ENCODE measurements around the gene CORO2A. TPM values are rescaled to one million over a fixed set of nuclear protein-coding genes. Genes with fewer than 3 reads are reported as not detected.
"Not testable (repeated sequence)": the region's sequence is repeated elsewhere in the genome, so short reads cannot be mapped to it uniquely, and the experiment has no call there.

Gene CORO2A
- total RNA-seq, 1 experiment from 2014 or later = 32.5 TPM

- Mint-ChIP-seq H3K36me3 (peaks cover 60% of the 10 kb centered on the region), H3K9me3 (no peaks in the 10 kb centered on the region), H3K4me1 (peaks cover 6% of the 10 kb centered on the region), H3K4me3 (no peak overlapping the region), H3K27ac (no peak overlapping the region), H3K27me3 (ENCODE audit: low read depth) (no peaks in the 10 kb centered on the region)
- DNase-seq (ENCODE audit: low spot score) (no peak), ATAC-seq (no peak)
- CTCF ChIA-PET = no interaction called here
- POLR2A ChIA-PET = no interaction called here
- TF ChIP-seq FOXP4 (CRISPR knock-in tag; IDR thresholded peaks at IDR 0.05) (no peak), PREB (CRISPR knock-in tag; IDR thresholded peaks at IDR 0.05; ENCODE audit: borderline replicate concordance) (no peak)
Observed at GRCh38 chr9:98128316-98128715, 64.1 kb downstream of the CORO2A start.

DNA sequence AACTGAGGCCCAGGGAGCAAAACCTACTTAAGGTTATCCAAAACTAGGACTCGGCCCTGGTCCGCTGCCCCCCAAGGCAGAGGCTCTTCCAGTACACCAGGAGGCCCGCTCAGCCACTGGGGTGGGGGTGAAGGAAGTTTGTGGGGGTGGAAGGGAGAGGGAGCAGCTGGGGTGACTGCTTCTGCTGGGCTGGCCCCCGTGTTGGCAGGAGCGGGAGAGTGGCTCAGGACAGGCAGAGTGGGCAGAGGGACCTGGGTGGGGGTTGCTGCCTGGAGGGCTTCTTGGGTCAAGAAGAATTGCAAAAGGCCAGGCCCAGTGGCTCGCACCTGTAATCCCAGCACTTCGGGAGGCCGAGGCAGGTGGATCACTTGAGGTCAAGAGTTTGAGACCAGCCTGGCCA is 65.2 kb downstream of the CORO2A start:
- CTCF ChIA-PET = interaction anchor here (0.6 kb wide), 1 partner anchor 237 kb away, joined by 4 read pairs; no protein-coding TSS in a partner anchor

DNA sequence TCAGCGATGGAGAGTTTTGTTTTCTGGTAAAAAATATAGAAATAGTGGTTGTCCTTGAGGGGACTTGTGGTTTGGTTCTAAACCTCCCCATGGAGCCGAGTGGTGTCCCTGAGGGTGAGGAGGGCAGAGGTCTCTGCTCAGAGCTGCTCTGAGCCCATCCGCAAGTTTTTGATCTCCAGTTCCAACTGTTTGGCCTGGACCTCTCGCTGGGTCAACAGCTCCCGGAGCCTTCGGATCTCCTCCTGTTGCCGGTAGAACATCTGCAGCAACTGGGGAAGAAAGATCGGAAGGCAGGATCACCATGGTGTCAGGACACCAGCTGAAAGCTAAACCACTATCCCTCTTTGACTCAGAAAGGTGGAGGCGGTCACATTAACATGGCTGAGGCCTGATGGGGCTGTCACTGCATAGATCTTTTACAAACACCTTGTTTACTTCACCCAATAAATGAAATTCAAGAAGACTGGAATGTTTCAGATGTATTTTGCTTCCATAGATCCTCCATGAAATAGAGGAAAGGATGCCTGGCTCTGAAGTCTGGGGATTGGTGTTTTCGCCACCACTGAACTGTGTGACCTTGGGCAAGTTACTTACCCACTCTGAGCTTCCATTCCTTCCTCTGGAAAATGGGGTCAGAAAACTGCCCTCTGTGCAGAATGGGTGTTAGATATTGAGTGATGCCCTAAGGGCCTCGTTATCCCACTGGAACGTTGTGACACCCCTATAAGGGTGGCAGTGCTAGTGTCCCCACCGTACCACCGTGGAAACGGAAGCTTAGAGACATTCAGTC is 67.6 kb downstream of the CORO2A start:
- Mint-ChIP-seq H3K4me1 (peaks cover 10% of the 10 kb centered on the region), H3K36me3 (peaks cover 33% of the 10 kb centered on the region), H3K9me3 (no peaks in the 10 kb centered on the region), H3K27me3 (ENCODE audit: low read depth) (peaks cover 6% of the 10 kb centered on the region; the same call in 1 of the 2 replicates), H3K27ac (no peak overlapping the region), H3K4me3 (no peak overlapping the region)
- DNase-seq (ENCODE audit: low spot score) (no peak), ATAC-seq (no peak)
- ChIA-PET CTCF (no interaction called here), POLR2A (no interaction called here)
- TF ChIP-seq TEAD4 (CRISPR knock-in tag; IDR thresholded peaks at IDR 0.05) (no peak), KAT7 (CRISPR knock-in tag; IDR thresholded peaks at IDR 0.05; ENCODE audit: borderline replicate concordance) (no peak)
- TF ChIP-seq, protein P1, sequence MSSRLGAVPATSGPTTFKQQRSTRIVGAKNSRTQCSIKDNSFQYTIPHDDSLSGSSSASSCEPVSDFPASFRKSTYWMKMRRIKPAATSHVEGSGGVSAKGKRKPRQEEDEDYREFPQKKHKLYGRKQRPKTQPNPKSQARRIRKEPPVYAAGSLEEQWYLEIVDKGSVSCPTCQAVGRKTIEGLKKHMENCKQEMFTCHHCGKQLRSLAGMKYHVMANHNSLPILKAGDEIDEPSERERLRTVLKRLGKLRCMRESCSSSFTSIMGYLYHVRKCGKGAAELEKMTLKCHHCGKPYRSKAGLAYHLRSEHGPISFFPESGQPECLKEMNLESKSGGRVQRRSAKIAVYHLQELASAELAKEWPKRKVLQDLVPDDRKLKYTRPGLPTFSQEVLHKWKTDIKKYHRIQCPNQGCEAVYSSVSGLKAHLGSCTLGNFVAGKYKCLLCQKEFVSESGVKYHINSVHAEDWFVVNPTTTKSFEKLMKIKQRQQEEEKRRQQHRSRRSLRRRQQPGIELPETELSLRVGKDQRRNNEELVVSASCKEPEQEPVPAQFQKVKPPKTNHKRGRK (CRISPR knock-in tag; IDR thresholded peaks at IDR 0.05; ENCODE audit: borderline replicate concordance) = no peak

More for the DNA sequence above, 65.2 kb downstream of the CORO2A start:
- ATAC-seq = no peak
- no peaks in the 10 kb centered on the region for H3K27me3 Mint-ChIP-seq (ENCODE audit: low read depth)
- H3K27ac Mint-ChIP-seq = no peak overlapping the region
- peaks cover 50% of the 10 kb centered on the region for H3K36me3 Mint-ChIP-seq
- TF ChIP-seq, protein P2, sequence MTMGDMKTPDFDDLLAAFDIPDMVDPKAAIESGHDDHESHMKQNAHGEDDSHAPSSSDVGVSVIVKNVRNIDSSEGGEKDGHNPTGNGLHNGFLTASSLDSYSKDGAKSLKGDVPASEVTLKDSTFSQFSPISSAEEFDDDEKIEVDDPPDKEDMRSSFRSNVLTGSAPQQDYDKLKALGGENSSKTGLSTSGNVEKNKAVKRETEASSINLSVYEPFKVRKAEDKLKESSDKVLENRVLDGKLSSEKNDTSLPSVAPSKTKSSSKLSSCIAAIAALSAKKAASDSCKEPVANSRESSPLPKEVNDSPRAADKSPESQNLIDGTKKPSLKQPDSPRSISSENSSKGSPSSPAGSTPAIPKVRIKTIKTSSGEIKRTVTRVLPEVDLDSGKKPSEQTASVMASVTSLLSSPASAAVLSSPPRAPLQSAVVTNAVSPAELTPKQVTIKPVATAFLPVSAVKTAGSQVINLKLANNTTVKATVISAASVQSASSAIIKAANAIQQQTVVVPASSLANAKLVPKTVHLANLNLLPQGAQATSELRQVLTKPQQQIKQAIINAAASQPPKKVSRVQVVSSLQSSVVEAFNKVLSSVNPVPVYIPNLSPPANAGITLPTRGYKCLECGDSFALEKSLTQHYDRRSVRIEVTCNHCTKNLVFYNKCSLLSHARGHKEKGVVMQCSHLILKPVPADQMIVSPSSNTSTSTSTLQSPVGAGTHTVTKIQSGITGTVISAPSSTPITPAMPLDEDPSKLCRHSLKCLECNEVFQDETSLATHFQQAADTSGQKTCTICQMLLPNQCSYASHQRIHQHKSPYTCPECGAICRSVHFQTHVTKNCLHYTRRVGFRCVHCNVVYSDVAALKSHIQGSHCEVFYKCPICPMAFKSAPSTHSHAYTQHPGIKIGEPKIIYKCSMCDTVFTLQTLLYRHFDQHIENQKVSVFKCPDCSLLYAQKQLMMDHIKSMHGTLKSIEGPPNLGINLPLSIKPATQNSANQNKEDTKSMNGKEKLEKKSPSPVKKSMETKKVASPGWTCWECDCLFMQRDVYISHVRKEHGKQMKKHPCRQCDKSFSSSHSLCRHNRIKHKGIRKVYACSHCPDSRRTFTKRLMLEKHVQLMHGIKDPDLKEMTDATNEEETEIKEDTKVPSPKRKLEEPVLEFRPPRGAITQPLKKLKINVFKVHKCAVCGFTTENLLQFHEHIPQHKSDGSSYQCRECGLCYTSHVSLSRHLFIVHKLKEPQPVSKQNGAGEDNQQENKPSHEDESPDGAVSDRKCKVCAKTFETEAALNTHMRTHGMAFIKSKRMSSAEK (CRISPR knock-in tag; IDR thresholded peaks at IDR 0.05; ENCODE audit: borderline replicate concordance) = no peak
- TF ChIP-seq, protein P3, sequence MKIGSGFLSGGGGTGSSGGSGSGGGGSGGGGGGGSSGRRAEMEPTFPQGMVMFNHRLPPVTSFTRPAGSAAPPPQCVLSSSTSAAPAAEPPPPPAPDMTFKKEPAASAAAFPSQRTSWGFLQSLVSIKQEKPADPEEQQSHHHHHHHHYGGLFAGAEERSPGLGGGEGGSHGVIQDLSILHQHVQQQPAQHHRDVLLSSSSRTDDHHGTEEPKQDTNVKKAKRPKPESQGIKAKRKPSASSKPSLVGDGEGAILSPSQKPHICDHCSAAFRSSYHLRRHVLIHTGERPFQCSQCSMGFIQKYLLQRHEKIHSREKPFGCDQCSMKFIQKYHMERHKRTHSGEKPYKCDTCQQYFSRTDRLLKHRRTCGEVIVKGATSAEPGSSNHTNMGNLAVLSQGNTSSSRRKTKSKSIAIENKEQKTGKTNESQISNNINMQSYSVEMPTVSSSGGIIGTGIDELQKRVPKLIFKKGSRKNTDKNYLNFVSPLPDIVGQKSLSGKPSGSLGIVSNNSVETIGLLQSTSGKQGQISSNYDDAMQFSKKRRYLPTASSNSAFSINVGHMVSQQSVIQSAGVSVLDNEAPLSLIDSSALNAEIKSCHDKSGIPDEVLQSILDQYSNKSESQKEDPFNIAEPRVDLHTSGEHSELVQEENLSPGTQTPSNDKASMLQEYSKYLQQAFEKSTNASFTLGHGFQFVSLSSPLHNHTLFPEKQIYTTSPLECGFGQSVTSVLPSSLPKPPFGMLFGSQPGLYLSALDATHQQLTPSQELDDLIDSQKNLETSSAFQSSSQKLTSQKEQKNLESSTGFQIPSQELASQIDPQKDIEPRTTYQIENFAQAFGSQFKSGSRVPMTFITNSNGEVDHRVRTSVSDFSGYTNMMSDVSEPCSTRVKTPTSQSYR (CRISPR knock-in tag; IDR thresholded peaks at IDR 0.05) = no peak
- TF ChIP-seq RELA (CRISPR knock-in tag; IDR thresholded peaks at IDR 0.05; ENCODE audit: borderline replicate concordance) = no peak
- TF ChIP-seq NFATC4 (CRISPR knock-in tag; IDR thresholded peaks at IDR 0.05) = no peak
- no peak for DNase-seq (ENCODE audit: low spot score)
- no peak overlapping the region for H3K4me3 Mint-ChIP-seq
- peaks cover 6% of the 10 kb centered on the region for H3K4me1 Mint-ChIP-seq
- H3K9me3 Mint-ChIP-seq = no peaks in the 10 kb centered on the region
- POLR2A ChIA-PET = no interaction called here

DNA sequence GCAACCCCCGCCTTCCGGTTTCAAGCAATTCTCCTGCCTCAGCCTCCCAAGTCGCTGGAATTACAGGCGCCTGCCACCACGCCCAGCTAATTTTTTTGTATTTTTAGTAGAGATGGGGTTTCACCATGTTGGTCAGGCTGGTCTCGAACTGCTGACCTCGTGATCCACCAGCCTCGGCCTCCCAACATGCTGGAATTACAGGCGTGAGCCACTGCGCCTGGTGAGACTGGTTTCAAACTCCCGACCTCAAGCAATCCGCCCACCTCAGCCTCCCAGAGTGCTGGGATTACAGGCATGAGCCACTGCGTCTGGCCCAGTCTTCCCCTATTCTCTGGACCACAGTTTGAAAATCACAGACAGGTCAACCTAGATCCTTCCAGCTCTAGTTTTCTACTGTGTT is 68.3 kb downstream of the CORO2A start:
- POLR2A ChIA-PET; H3K9me3 Mint-ChIP-seq; H3K27ac Mint-ChIP-seq; H3K4me1 Mint-ChIP-seq; ATAC-seq; DNase-seq (ENCODE audit: low spot score); CTCF ChIA-PET; H3K4me3 Mint-ChIP-seq: not testable (repeated sequence)
- H3K36me3 Mint-ChIP-seq = peaks cover 26% of the 10 kb centered on the region
- H3K27me3 Mint-ChIP-seq (ENCODE audit: low read depth) = peaks cover 12% of the 10 kb centered on the region
